GM21737 (cell line): ENCODE data around the gene NDUFS6.

Experiments
- ATAC-seq: cut with Tn5 transposase; IDR thresholded peaks from one replicate; pipeline ENCODE4 v1.9.1; 2021; ENCODE audit warnings: mild to moderate bottlenecking, moderate library complexity; ENCODE audit not compliant: unreplicated experiment

NDUFS6 gene

GRCh38 chr5:1801222-1801966, at the start of gene NDUFS6:
Gene NDUFS6 (plus strand): TSS chr5:1801407. CDS start chr5:1801418, 11 bp downstream.
- ATAC-seq: peak; percentile 48

- no peak for ATAC-seq
Measured at GRCh38 chr5:1751864-1752822, 49.1 kb upstream of the NDUFS6 start.

DNA sequence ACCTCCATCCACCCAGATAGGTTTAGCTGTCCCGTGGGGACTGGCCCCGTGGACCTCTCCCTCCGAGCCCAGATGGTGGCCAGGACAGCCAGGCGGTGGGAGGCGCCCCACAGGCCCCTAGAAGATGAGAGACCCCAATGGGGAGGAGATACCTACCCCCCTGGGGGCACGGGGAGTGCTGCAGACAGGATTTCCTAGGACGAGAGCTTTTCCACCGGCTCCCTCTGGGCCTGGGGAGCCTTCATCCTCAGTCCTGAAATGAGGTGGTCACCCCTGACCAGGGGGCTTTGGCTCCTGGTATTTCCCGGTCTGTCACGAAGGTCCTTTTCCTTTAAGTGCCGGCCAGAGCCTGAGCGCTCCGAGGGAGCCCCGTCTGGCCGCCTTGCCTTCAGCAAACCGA, 48.3 kb upstream of the NDUFS6 start:
- no peak for ATAC-seq

- ATAC-seq: no peak
Measured at GRCh38 chr5:1753490-1753889, 47.7 kb upstream of the NDUFS6 start.

DNA sequence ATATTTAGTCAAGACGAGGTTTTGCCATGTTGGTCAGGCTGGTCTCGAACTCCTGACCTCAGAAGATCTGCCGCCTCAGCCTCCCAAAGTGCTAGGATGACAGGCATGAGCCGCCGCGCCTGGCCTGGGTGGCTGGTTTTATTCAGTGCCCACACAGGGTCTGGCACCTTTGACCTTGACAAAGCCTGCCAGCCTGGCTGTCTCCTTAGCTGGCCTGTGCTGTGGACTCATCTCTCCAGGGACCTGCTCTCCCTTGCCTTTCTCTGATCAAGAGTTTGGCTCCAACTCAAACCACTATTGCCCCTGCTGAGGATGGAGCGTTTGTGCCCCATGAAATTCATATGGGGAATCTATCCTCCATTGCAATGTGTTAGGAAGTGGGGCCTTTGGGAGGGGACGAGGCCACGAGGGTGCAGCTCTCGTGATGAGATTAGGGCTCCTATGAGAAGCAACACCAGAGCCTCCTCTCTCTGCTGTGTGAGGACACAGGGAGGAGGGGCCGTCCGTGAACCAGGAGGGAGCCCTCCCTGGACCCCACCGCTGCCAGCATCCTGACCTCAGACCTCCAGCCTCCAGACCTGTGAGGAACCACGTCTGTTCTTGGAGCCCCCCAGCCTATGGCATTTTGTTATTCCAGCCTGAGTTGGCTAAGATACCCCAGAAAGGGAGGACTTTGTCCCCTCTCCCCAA, 46.5 kb upstream of the NDUFS6 start:
- no peak for ATAC-seq

DNA sequence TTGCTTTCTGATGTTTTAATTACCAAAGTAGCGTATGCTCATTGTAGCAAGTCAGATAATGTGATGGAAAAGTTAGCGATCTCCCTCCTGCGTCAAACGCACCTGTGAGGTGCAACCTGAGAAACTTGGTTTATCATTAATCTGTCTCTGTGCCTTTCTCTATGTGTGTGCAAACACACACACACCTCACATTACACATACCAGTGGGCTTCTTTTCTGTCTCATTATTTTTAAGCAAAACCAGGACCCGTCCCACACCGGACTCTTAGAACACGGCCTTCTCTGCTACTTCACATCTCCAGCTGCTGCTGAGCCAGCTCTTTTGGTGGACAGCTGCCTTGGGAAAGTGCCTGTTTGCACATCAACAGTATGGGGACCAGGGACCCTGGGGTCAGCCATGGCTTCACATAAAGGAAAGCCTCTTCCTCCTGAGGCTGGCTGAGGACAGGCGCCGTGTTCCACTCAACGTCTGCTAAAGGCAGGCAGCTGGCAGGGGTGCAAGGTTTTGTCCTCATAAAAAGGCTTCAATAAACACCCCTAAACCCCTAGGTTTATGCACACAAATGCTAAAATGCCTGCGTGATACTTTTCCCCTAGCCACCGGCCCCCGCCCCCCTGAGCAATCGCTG, 45.8 kb upstream of the NDUFS6 start:
- ATAC-seq: no peak

DNA sequence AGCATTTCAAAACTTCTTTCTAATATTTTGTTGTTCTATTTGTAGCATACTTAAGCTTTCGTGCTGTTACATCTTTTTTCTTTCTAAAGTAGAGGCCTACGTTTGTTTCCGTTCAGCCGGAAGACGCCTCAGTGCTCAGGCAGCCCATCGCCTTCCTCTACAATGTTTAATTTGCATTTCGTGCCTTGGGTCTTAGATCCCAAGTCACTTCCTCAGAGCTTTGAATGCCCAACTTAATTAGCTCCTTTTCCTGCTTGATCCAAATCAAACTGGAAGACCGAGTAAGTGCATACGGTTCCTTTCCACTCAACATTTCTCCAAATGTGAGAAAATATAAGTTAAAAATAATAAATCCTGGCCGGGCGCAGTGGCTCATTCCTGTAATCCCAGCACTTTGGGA, 44.7 kb upstream of the NDUFS6 start:
- no peak for ATAC-seq

- no peak for ATAC-seq
Measured at GRCh38 chr5:1757511-1757910, 43.7 kb upstream of the NDUFS6 start.

GRCh38 chr5:1758574-1758973, 42.6 kb upstream of the NDUFS6 start:
- ATAC-seq: no peak

DNA sequence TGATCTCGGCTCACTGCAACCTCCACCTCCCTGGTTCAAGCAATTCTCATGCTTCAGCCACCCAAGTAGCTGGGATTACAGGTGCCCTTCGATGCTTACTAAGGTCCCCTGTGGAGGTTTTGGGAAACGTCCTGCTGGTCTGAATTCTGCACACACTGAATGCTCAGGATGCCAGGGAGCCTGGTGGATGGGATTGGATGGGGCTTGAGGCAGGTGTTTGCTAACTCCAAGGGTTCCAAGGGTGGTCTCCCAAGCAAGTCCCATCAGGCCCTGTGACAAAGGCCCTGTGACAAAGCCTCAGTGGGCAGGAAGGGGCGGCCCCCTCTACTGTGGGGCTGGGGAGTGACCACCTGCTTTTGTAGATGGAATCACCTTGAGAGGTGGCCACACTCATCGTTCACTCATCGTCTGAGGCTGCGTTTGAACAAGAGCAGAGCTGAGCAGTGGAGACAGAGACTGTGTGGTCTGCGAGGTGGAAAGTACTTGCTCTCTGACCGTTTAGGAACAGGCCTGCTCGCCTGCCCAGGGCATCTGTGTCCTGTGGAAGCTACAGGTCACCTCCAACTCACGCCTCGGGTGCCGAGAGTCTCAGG, 41.7 kb upstream of the NDUFS6 start:
- ATAC-seq: no peak

GRCh38 chr5:1760231-1760630, 41.0 kb upstream of the NDUFS6 start:
- ATAC-seq: no peak

DNA sequence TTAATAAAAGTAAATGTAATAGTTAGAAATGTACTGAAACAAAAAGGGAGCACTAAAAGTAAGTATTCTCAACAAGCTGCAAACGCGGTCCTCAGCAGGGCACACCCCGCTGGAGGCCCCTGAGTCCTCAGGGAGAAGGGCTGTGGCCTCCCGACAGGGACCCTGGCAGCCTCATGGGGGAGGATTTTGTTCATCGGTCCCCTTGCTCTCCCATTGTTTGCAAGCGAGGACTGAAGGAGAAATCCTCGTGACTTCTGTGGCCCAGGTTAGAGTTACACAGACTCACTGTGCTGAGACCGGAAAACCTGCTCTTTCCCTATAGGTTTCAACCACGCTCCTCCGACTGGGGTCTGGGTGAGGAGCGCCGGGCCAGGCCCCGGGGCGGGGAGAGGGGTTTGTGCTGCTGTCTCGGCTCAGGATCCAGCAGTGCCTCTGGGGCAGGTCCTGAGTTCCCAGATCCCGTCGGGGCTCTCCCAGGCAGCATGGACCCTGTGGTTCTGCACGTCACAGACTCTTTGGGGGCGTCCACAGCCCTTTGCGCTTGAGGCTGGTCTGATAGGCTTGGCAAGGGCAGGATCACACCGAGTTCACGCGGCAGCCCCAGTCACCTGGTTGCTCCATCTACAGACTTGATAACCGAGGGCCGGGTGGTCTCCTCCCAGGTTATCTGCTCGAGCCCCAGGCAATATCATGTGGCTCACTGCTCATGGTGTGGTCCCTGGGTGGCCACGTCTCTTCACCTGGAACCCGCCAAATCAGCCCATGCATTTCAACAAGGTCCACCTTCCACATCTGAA, 40.4 kb upstream of the NDUFS6 start:
- ATAC-seq: no peak

GRCh38 chr5:1761453-1761755, 39.8 kb upstream of the NDUFS6 start:
- ATAC-seq: no peak

DNA sequence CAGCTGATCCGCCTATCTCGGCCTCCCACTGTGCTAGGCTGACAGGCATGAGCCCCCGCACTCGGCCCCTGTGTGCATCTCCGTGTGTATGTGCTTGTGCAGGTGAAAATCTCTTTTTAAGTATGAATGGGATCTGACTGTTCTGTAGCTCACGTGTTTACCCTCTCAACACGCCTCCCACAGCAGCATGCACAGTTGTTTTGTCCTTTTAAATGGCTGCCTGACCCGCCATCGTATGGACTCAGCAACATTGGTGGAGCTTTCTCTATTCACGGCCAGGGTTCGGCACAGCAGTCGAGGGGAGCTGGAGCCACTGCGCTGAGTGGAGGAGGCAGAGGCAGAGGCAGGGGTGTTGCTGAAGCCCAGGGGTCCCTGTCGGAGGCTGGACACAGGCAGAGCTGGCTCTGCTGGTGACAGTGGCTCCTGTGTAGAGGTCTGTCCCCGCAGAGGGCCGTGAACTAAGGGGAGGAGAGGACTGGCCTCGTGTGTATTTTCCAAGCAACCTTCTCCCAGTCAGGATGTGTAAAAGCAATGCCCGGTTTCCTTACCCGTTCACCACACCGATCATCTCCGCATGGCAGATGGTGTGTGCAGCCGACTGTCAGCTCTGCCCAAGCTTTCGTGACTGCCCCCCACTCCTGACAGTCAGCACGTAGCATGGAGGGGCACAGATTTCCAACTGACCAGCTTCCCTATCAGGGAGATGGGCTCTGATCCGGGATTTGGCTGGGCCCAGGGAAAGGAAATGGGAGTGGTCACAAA, 38.9 kb upstream of the NDUFS6 start:
- ATAC-seq: no peak

DNA sequence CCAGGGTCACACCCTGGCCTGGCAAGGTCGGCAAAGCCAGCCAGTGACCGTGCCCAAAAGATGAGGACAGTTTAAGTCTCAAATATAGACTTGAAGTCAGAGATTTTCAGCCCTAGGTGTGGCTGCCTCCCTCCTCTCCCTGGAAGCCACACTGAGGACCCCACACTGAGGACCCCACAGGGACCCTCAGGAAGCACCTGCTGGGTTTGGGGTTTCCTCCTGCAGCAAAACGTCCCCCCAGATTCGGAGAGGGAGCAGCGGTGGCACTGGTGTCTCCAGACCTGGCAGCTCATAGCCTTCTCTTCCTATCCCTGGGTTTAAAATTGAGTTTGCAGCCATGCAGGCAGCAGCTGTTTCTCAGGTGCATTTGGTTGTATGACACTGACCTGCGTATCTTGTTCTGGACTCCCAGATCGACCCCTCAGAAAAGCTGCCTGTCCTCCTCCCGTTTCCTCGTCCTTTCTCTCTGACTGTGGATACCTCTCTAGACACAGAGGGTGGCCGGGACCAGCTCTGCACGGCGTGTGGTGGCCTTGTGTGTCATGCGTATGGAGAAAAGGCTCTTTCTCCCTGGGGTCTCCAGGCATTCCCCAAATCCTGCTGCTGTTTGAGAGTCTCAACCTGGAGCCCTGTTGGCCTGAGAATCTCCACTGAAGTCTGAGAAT, 38.2 kb upstream of the NDUFS6 start:
- ATAC-seq: no peak

- ATAC-seq: no peak
Measured at GRCh38 chr5:1763548-1763911, 37.7 kb upstream of the NDUFS6 start.

DNA sequence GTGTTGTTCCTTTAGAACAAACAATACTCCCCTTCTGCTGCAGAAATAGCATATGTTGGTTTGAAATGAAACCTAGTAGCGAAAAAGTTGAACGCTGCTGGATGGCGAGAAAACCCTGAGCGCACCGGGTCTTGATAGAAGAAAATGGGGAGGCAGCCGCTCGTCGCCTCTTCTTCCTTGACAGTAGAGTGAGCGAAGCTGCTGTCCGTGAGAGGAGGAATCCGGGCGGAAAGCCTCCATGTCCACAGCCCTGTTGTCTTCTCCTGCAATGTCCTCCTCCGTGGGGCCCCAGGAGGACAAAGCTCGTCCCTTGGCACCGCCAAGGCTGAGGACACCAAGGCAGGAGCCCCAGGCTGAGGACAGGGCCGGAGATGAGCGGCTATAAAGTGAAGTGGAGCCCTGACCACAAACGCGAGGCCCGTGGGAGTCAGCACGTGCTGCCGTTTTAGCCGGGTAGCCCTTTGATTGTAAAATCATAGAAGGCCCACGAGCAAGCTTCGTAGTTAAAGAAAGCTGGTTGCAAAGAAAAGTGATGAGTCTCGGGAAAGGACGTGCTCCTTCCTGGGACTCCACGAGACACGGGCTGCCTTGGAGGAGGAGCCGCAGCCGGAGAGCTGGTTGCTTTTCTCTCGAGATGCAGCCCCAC, 37.1 kb upstream of the NDUFS6 start:
- ATAC-seq: no peak

DNA sequence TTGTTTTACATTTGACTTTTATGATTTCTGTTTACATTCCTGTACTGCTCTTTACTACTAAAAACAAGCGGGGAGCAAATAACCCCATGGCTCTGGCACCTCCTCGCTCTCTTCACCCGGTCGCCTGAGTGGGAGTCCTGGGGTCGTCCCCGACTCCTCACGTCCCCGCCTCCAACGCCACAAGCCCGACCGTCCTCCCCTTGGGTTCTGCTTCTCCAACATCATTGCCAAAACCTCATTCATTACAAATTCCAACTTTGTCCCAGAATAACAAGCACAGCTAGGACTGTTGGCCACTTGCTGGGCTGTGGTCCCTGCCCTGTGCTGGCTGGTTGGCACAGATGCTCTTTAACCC, 36.6 kb upstream of the NDUFS6 start:
- no peak for ATAC-seq
